ENCODE measurements around the gene AOPEP. TPM values are rescaled to one million over a fixed set of nuclear protein-coding genes. Genes with fewer than 3 reads are reported as not detected.

Gene AOPEP
- total and polyA plus RNA-seq, 9 of the 15 experiments (the other 6 are each of a cell fraction or from before 2014, with no cell fraction given): 4.5 to 19.3 (median 13.5) TPM

GRCh38 chr9:95111716-95112115 lies 385.2 kb downstream of the AOPEP start:
- Histone ChIP-seq H3K27me3 (ENCODE audit: control insufficient read depth in 2 of 2, insufficient read depth in 2 of 2, low read length in 2 of 2) (no peaks in the 10 kb centered on the region), H3K9me3 (replicated peaks; ENCODE audit: control insufficient read depth, insufficient read depth, low read depth, low read length) (no peaks in the 10 kb centered on the region), H3K79me2 (ENCODE audit: control insufficient read depth, insufficient read depth, low read length) (no peaks in the 10 kb centered on the region), H3K4me3 (no peak overlapping the region), H3K4me1 (replicated peaks in 1 of 2; ENCODE audit: control insufficient read depth in 2 of 2, insufficient read depth in 2 of 2, low read length in 2 of 2) (peaks cover 0 to 3% of the 10 kb centered on the region in 2 experiments; a peak in 1 of 5 replicates), H4K20me1 (replicated peaks; ENCODE audit: control insufficient read depth, insufficient read depth, low read length) (no peaks in the 10 kb centered on the region), H3K4me2 (ENCODE audit: insufficient read depth, low read length) (no peak overlapping the region), H2AFZ (ENCODE audit: low read depth, low read length) (no peak overlapping the region), H3K9me1 (ENCODE audit: control insufficient read depth, insufficient read depth, low read length) (no peaks in the 10 kb centered on the region), H3K27ac (ENCODE audit: extremely low read depth, low read depth, low read length) (no peak overlapping the region), H3K9ac (ENCODE audit: insufficient read depth in 1 of 2, low read depth in 2 of 2, low read length in 2 of 2) (no peak overlapping the region), H3K36me3 (ENCODE audit: control insufficient read depth, insufficient read depth, low read length) (peaks cover 14% of the 10 kb centered on the region; the same call in 2 of the 3 replicates)
- WGBS (ENCODE audit: insufficient coverage, low coverage, missing lambda C conversion rate): 83% methylated on average over 8 of the region's 11 CpGs
- no TSS peak for BruUV-seq (replicated peaks)
- no peak for DNase-seq (ENCODE audit: extremely low read depth in 1 of 4, low spot score in 3 of 4)
- ChIA-PET POLR2A (no interaction called here), CTCF (ENCODE audit: low intra/inter-chr PET ratio) (no interaction called here)
- no peak for FAIRE-seq
- intact Hi-C loops (cut with micrococcal nuclease) (no loop called here), in situ Hi-C loops (cut with MboI) (no loop called here)
- TF ChIP-seq FOXP4 (CRISPR knock-in tag; IDR thresholded peaks at IDR 0.05; ENCODE audit: borderline replicate concordance) (no peak), ZBTB8A (IDR thresholded peaks at IDR 0.05; ENCODE audit: partially characterized antibody) (no peak), RBM14 (IDR thresholded peaks at IDR 0.05; ENCODE audit: borderline replicate concordance, insufficient read depth, low read depth, low read length) (no peak), DIDO1 (tag; IDR thresholded peaks at IDR 0.05; ENCODE audit: low read depth) (no peak)
- no peak for ATAC-seq

Data from K562 (cell line).